ENCODE data around the gene CLEC16A.

DNA sequence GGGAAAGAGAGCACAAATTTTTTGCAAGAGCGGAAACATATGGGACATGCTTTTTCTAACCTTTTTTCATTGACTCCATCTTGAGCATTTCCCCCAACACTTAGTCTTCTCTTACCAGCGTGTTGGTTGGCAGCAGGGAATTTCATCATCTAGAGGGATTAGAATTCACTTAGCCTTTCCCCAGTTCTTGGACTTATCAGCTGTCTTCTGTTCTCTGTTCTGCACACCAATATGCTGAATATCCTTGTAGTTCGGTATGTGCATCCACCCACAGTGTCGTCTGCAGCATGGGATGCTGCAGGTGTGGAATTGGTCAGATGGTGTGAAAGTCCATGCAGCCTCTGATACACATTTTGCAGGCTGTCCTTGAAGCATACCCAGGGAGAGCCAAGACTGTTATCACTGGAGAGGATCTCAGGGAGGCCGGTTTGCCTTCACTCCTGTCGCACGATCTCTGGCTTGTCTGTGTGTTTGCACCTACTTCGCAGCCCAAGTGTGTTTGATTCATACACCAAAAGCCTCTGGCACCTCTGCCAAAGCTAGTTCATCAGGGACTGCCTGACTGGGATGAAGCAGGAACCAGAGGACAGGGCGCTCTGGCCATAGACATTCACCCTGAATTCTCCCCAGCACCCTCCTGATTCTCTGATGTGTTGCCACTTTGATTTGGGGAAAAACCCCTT lies 218.4 kb downstream of the CLEC16A start:
- TF ChIP-seq, protein P1, sequence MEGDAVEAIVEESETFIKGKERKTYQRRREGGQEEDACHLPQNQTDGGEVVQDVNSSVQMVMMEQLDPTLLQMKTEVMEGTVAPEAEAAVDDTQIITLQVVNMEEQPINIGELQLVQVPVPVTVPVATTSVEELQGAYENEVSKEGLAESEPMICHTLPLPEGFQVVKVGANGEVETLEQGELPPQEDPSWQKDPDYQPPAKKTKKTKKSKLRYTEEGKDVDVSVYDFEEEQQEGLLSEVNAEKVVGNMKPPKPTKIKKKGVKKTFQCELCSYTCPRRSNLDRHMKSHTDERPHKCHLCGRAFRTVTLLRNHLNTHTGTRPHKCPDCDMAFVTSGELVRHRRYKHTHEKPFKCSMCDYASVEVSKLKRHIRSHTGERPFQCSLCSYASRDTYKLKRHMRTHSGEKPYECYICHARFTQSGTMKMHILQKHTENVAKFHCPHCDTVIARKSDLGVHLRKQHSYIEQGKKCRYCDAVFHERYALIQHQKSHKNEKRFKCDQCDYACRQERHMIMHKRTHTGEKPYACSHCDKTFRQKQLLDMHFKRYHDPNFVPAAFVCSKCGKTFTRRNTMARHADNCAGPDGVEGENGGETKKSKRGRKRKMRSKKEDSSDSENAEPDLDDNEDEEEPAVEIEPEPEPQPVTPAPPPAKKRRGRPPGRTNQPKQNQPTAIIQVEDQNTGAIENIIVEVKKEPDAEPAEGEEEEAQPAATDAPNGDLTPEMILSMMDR (IDR thresholded peaks at IDR 0.05) = no peak
- no peak for TF ChIP-seq EZH2 (IDR thresholded peaks at IDR 0.05; ENCODE audit: borderline replicate concordance, insufficient read depth, low read depth, low read length, poor library complexity, severe bottlenecking)
